K562 (cell line): ENCODE data around the gene CASP6. TPM values are rescaled to one million over a fixed set of nuclear protein-coding genes. Genes with fewer than 3 reads are reported as not detected.

Experiments used
- ATF3 ChIP-seq, 2 experiments: fragments of 450-650 bp in 1 of 2; sonication (generic) in 1 of 2; formaldehyde crosslinking in 1 of 2; IDR thresholded peaks in 1 of 2; conservative IDR thresholded peaks in 1 of 2; 2 replicates each; pipeline versions ENCODE4 v1.6.1 to v1.8.1; 2016 to 2023; ENCODE audit warnings: mild to moderate bottlenecking in 2 of 2, moderate library complexity in 2 of 2, inconsistent platforms in 1 of 2, missing genetic modification reagents in 1 of 2
- CTBP1 ChIP-seq: fragments of 450-650 bp; IDR thresholded peaks from 2 replicates; pipeline ENCODE4 v1.6.1; 2016; ENCODE audit warnings: borderline replicate concordance
- ESRRB ChIP-seq: fragments of 250-450 bp; sonication (Bioruptor Pico); IDR thresholded peaks from 2 replicates; pipeline ENCODE4 v1.5.0; 2020; ENCODE audit warnings: mild to moderate bottlenecking, moderate library complexity, borderline replicate concordance
- MEIS2 ChIP-seq: fragments of 450-650 bp; IDR thresholded peaks from 2 replicates; pipeline ENCODE4 v1.6.1; 2014; ENCODE audit warnings: mild to moderate bottlenecking; ENCODE audit not compliant: partially characterized antibody
- MTF1 ChIP-seq: fragments of 250-450 bp; sonication (Bioruptor Pico); IDR thresholded peaks from 2 replicates; pipeline ENCODE4 v1.9.0; 2021; ENCODE audit warnings: moderate library complexity, mild to moderate bottlenecking, inconsistent platforms, borderline replicate concordance
- ZNF263 ChIP-seq: sonication (generic); formaldehyde crosslinking; IDR thresholded peaks from 2 replicates; pipeline ENCODE4 v1.8.0; 2022; ENCODE audit warnings: mild to moderate bottlenecking, missing genetic modification reagents, borderline replicate concordance
- ZNF512 ChIP-seq: IDR thresholded peaks from 2 replicates; pipeline ENCODE4 v1.6.1; 2016; ENCODE audit warnings: missing genetic modification characterization, missing compliant biosample characterization
- ZNF609 ChIP-seq: sonication (generic); formaldehyde crosslinking; IDR thresholded peaks from 2 replicates; pipeline ENCODE4 v1.8.1; 2023; ENCODE audit warnings: missing genetic modification reagents, mild to moderate bottlenecking, borderline replicate concordance
- polyA plus RNA-seq, 8 experiments: library from polyadenylated mRNA; depleted of rRNA in 4 of 8; stranded (reverse) in 5 of 8; unstranded in 3 of 8; fragments of >200 nt; fragmentation: Nextera tagmentation in 2 of 8; fragmentation: Illumina TruSeq in 1 of 8; extraction: Ambion mirVana in 2 of 8; extraction: Trizol in 1 of 8; gene quantifications; 2 replicates each; pipeline versions ENCODE4 v1.2.1 to v1.2.3, GENCODE V29; 2011 to 2014; ENCODE audit warnings: inconsistent platforms in 1 of 8, missing spikeins in 1 of 8
- total RNA-seq, 7 experiments: library from RNA; depleted of rRNA in 6 of 7; stranded (reverse); fragments of >200 nt in 6 of 7; fragmentation: Illumina TruSeq in 2 of 7; extraction: Trizol in 2 of 7; gene quantifications; 2 replicates each; pipeline versions ENCODE4 v1.2.1 to v1.2.3, GENCODE V29; 2011 to 2021; ENCODE audit warnings: low replicate concordance in 1 of 7
- TF ChIP-seq, protein P1 (sequence below): sonication (generic); formaldehyde crosslinking; IDR thresholded peaks from 2 replicates; pipeline ENCODE4 v1.8.0; 2023; ENCODE audit warnings: missing genetic modification reagents, mild to moderate bottlenecking, borderline replicate concordance
- TF ChIP-seq, protein P2 (sequence below): fragments of 250-450 bp; sonication (Bioruptor Pico); IDR thresholded peaks from 2 replicates; pipeline ENCODE4 v1.5.0; 2021

Gene CASP6
- total and polyA plus RNA-seq, 9 of the 15 experiments (the other 6 are each of a cell fraction or from before 2014, with no cell fraction given) = 20.8 to 72.7 (median 39.1) TPM

GRCh38 chr4:109735566-109736365 lies 32.5 kb upstream of the CASP6 start (continued):
- TF ChIP-seq ZNF609 (CRISPR knock-in tag) = no peak
- TF ChIP-seq, protein P1, sequence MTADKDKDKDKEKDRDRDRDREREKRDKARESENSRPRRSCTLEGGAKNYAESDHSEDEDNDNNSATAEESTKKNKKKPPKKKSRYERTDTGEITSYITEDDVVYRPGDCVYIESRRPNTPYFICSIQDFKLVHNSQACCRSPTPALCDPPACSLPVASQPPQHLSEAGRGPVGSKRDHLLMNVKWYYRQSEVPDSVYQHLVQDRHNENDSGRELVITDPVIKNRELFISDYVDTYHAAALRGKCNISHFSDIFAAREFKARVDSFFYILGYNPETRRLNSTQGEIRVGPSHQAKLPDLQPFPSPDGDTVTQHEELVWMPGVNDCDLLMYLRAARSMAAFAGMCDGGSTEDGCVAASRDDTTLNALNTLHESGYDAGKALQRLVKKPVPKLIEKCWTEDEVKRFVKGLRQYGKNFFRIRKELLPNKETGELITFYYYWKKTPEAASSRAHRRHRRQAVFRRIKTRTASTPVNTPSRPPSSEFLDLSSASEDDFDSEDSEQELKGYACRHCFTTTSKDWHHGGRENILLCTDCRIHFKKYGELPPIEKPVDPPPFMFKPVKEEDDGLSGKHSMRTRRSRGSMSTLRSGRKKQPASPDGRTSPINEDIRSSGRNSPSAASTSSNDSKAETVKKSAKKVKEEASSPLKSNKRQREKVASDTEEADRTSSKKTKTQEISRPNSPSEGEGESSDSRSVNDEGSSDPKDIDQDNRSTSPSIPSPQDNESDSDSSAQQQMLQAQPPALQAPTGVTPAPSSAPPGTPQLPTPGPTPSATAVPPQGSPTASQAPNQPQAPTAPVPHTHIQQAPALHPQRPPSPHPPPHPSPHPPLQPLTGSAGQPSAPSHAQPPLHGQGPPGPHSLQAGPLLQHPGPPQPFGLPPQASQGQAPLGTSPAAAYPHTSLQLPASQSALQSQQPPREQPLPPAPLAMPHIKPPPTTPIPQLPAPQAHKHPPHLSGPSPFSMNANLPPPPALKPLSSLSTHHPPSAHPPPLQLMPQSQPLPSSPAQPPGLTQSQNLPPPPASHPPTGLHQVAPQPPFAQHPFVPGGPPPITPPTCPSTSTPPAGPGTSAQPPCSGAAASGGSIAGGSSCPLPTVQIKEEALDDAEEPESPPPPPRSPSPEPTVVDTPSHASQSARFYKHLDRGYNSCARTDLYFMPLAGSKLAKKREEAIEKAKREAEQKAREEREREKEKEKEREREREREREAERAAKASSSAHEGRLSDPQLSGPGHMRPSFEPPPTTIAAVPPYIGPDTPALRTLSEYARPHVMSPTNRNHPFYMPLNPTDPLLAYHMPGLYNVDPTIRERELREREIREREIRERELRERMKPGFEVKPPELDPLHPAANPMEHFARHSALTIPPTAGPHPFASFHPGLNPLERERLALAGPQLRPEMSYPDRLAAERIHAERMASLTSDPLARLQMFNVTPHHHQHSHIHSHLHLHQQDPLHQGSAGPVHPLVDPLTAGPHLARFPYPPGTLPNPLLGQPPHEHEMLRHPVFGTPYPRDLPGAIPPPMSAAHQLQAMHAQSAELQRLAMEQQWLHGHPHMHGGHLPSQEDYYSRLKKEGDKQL (CRISPR knock-in tag) = no peak
- TF ChIP-seq CTBP1 = 0 out of 2 replicates have a peak, but pooled peaks have one; percentile 41
- no peak for TF ChIP-seq ZNF263 (CRISPR knock-in tag)
- TF ChIP-seq MEIS2 = peak; percentile 100
- TF ChIP-seq, protein P2, sequence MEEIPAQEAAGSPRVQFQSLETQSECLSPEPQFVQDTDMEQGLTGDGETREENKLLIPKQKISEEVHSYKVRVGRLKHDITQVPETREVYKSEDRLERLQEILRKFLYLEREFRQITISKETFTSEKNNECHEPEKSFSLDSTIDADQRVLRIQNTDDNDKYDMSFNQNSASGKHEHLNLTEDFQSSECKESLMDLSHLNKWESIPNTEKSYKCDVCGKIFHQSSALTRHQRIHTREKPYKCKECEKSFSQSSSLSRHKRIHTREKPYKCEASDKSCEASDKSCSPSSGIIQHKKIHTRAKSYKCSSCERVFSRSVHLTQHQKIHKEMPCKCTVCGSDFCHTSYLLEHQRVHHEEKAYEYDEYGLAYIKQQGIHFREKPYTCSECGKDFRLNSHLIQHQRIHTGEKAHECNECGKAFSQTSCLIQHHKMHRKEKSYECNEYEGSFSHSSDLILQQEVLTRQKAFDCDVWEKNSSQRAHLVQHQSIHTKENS (CRISPR knock-in tag) = no peak
- no peak for TF ChIP-seq ZNF512 (tag)
- TF ChIP-seq ATF3 (IDR thresholded peaks at IDR 0.05) = peak; percentile 28; the same call in 1 of the 2 replicates
- TF ChIP-seq ATF3 (CRISPR knock-in tag; conservative IDR thresholded peaks at IDR 0.05) = no peak
- TF ChIP-seq ESRRB = no peak
- TF ChIP-seq MTF1 = no peak
